Hepatocyte (in vitro differentiated cells): Measurements from ENCODE around the gene PI4KB. TPM values are rescaled to one million over a fixed set of nuclear protein-coding genes. Genes with fewer than 3 reads are reported as not detected.

Experiments used
- DNase-seq: peaks from one replicate; pipeline ENCODE4 v3.0.0-alpha.2; 2016; ENCODE audit warnings: low spot score
- H2AFZ ChIP-seq: fragments of 200-600 bp; sonication (generic); 2 replicates; pipeline ENCODE4 v1.6.0; 2016; ENCODE audit warnings: antibody characterized with exemption, mild to moderate bottlenecking
- H3K27ac ChIP-seq: fragments of 200-600 bp; sonication (generic); 2 replicates; pipeline ENCODE4 v1.5.1; 2016; ENCODE audit warnings: mild to moderate bottlenecking
- H3K27me3 ChIP-seq: fragments of 200-600 bp; sonication (generic); 2 replicates; pipeline ENCODE4 v1.6.1; 2016
- H3K36me3 ChIP-seq: fragments of 200-600 bp; sonication (generic); replicated peaks from 2 replicates; pipeline ENCODE4 v1.5.1; 2016; ENCODE audit warnings: low read depth; ENCODE audit not compliant: insufficient read depth
- H3K4me1 ChIP-seq: fragments of 200-600 bp; sonication (generic); 2 replicates; pipeline ENCODE4 v1.5.1; 2016; ENCODE audit warnings: mild to moderate bottlenecking, moderate library complexity; ENCODE audit not compliant: insufficient read depth
- H3K4me2 ChIP-seq: fragments of 200-600 bp; sonication (generic); 2 replicates; pipeline ENCODE4 v1.6.0; 2016
- H3K4me3 ChIP-seq: fragments of 200-600 bp; sonication (generic); 2 replicates; pipeline ENCODE4 v1.5.1; 2016; ENCODE audit warnings: mild to moderate bottlenecking
- H3K79me2 ChIP-seq: fragments of 200-600 bp; sonication (generic); 2 replicates; pipeline ENCODE4 v1.6.0; 2017; ENCODE audit warnings: mild to moderate bottlenecking
- H3K9me2 ChIP-seq: fragments of 200-600 bp; sonication (generic); replicated peaks from 2 replicates; pipeline ENCODE4 v1.6.0; 2017; ENCODE audit warnings: mild to moderate bottlenecking; ENCODE audit not compliant: insufficient read depth
- H3K9me3 ChIP-seq: fragments of 200-600 bp; sonication (generic); 2 replicates; pipeline ENCODE4 v1.5.1; 2016; ENCODE audit warnings: low read depth, mild to moderate bottlenecking
- H4K20me1 ChIP-seq: fragments of 200-600 bp; sonication (generic); 2 replicates; pipeline ENCODE4 v1.6.0; 2016; ENCODE audit warnings: mild to moderate bottlenecking; ENCODE audit not compliant: insufficient read depth, poor library complexity, severe bottlenecking
- CTCF ChIP-seq: fragments of 200-600 bp; sonication (generic); IDR thresholded peaks from 2 replicates; pipeline ENCODE4 v1.5.1; 2016; ENCODE audit warnings: antibody characterized with exemption, mild to moderate bottlenecking; ENCODE audit not compliant: poor library complexity
- EZH2 ChIP-seq: fragments of 200-600 bp; sonication (generic); IDR thresholded peaks from 2 replicates; pipeline ENCODE4 v1.6.1; 2016; ENCODE audit warnings: antibody characterized with exemption, mild to moderate bottlenecking, borderline replicate concordance
- EZH2phosphoT487 ChIP-seq: fragments of 200-600 bp; sonication (generic); IDR thresholded peaks from one replicate; pipeline ENCODE4 v1.6.1; 2018; ENCODE audit warnings: antibody characterized with exemption, mild to moderate bottlenecking, low read depth, moderate library complexity; ENCODE audit not compliant: unreplicated experiment, severe bottlenecking
- WGBS: methylation state at CpG from one replicate; pipeline ENCODE4 v1.1.6; 2016; ENCODE audit warnings: low lambda C conversion rate; ENCODE audit errors: missing lambda C conversion rate; 5-methylcytosine and 5-hydroxymethylcytosine counted together
- polyA plus RNA-seq: library from polyadenylated mRNA; unstranded; fragments of >200 nt; fragmentation: Nextera tagmentation; extraction: Ambion mirVana; gene quantifications from 2 replicates; pipeline ENCODE4 v1.2.1, GENCODE V29; 2016
- total RNA-seq: library from RNA; depleted of rRNA; stranded (reverse); fragments of >200 nt; gene quantifications from 2 replicates; pipeline ENCODE4 v1.2.3, GENCODE V29; 2014

The PI4KB gene
- total and polyA plus RNA-seq, 2 experiments from 2014 or later = 49.9 to 55.1 TPM

GRCh38 chr1:151371370-151372057 lies 44.3 kb upstream of the PI4KB start:
- Histone ChIP-seq H3K27ac (peak overlapping the region; percentile 59), H3K36me3 (no peaks in the 10 kb centered on the region), H2AFZ (no peak overlapping the region), H3K79me2 (peaks cover 11% of the 10 kb centered on the region), H3K4me1 (peaks cover 31% of the 10 kb centered on the region), H3K9me3 (no peaks in the 10 kb centered on the region), H3K9me2 (no peaks in the 10 kb centered on the region), H3K4me2 (peak overlapping the region; percentile 82), H3K27me3 (no peaks in the 10 kb centered on the region), H4K20me1 (no peaks in the 10 kb centered on the region), H3K4me3 (no peak overlapping the region)
- WGBS = 56% methylated on average over 9 of the region's 9 CpGs
- DNase-seq = peak; percentile 45
- no peak for TF ChIP-seq EZH2
- TF ChIP-seq EZH2phosphoT487 = no peak
- TF ChIP-seq CTCF = no peak

- Histone ChIP-seq H3K36me3 (no peaks in the 10 kb centered on the region), H4K20me1 (no peaks in the 10 kb centered on the region), H3K9me3 (no peaks in the 10 kb centered on the region), H3K27me3 (no peaks in the 10 kb centered on the region), H3K79me2 (peaks cover 11% of the 10 kb centered on the region), H3K4me1 (peaks cover 31% of the 10 kb centered on the region), H3K4me2 (peak overlapping the region; percentile 82), H3K9me2 (no peaks in the 10 kb centered on the region), H3K27ac (peak overlapping the region; percentile 15), H3K4me3 (no peak overlapping the region), H2AFZ (no peak overlapping the region)
- no peak for DNase-seq
- TF ChIP-seq CTCF (no peak), EZH2 (no peak), EZH2phosphoT487 (no peak)
- 72% methylated on average over 6 of the region's 6 CpGs for WGBS
Measured at GRCh38 chr1:151370211-151370911, 43.1 kb upstream of the PI4KB start.

GRCh38 chr1:151369621-151370048 lies 42.4 kb upstream of the PI4KB start:
- no peaks in the 10 kb centered on the region for H3K9me2 ChIP-seq
- no peak for DNase-seq
- H3K9me3 ChIP-seq = no peaks in the 10 kb centered on the region
- no peaks in the 10 kb centered on the region for H3K36me3 ChIP-seq
- H3K4me2 ChIP-seq = no peak overlapping the region
- H3K27ac ChIP-seq = no peak overlapping the region
- no peaks in the 10 kb centered on the region for H4K20me1 ChIP-seq
- H3K4me3 ChIP-seq = no peak overlapping the region
- TF ChIP-seq EZH2 (no peak), EZH2phosphoT487 (no peak)
- no peak overlapping the region for H2AFZ ChIP-seq
- no peaks in the 10 kb centered on the region for H3K27me3 ChIP-seq
- peaks cover 31% of the 10 kb centered on the region for H3K4me1 ChIP-seq
- 92% methylated on average over 15 of the region's 15 CpGs for WGBS
- H3K79me2 ChIP-seq = peaks cover 11% of the 10 kb centered on the region

GRCh38 chr1:151369302-151369610 lies 42.0 kb upstream of the PI4KB start:
- Histone ChIP-seq H2AFZ (no peak overlapping the region), H3K27ac (no peak overlapping the region), H3K9me2 (no peaks in the 10 kb centered on the region), H3K4me2 (no peak overlapping the region), H3K27me3 (no peaks in the 10 kb centered on the region), H3K4me3 (no peak overlapping the region), H3K9me3 (no peaks in the 10 kb centered on the region), H3K36me3 (no peaks in the 10 kb centered on the region), H4K20me1 (no peaks in the 10 kb centered on the region), H3K4me1 (peaks cover 31% of the 10 kb centered on the region), H3K79me2 (peaks cover 11% of the 10 kb centered on the region)
- 91% methylated on average over 7 of the region's 7 CpGs for WGBS
- no peak for DNase-seq
- TF ChIP-seq CTCF (no peak), EZH2 (no peak), EZH2phosphoT487 (no peak)
